PC-9 (cell line): Measurements from ENCODE around the gene ZNF160.

Experiments used
- EZH2 ChIP-seq: fragments of 200-600 bp; sonication (generic); IDR thresholded peaks from 2 replicates; pipeline ENCODE4 v1.8.0; 2017; ENCODE audit warnings: antibody characterized with exemption, low read depth
- TF ChIP-seq, protein P1 (sequence below): fragments of 200-600 bp; sonication (generic); conservative IDR thresholded peaks from 2 replicates; pipeline ENCODE4 v1.6.1; 2017; ENCODE audit warnings: mixed run types, antibody characterized with exemption, mild to moderate bottlenecking, moderate library complexity

GRCh38 chr19:53130506-53130905 lies 27.3 kb upstream of the ZNF160 start:
- TF ChIP-seq, protein P1, sequence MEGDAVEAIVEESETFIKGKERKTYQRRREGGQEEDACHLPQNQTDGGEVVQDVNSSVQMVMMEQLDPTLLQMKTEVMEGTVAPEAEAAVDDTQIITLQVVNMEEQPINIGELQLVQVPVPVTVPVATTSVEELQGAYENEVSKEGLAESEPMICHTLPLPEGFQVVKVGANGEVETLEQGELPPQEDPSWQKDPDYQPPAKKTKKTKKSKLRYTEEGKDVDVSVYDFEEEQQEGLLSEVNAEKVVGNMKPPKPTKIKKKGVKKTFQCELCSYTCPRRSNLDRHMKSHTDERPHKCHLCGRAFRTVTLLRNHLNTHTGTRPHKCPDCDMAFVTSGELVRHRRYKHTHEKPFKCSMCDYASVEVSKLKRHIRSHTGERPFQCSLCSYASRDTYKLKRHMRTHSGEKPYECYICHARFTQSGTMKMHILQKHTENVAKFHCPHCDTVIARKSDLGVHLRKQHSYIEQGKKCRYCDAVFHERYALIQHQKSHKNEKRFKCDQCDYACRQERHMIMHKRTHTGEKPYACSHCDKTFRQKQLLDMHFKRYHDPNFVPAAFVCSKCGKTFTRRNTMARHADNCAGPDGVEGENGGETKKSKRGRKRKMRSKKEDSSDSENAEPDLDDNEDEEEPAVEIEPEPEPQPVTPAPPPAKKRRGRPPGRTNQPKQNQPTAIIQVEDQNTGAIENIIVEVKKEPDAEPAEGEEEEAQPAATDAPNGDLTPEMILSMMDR, result no peak
- TF ChIP-seq EZH2, result no peak
